GM12872 (cell line): ENCODE measurements around the gene HSPB6.

Experiments
- TF ChIP-seq, protein P1 (sequence below): IDR thresholded peaks from 3 replicates; pipeline ENCODE4 v1.5.1; 2011; ENCODE audit warnings: low read depth, mild to moderate bottlenecking, low read length, moderate library complexity; ENCODE audit not compliant: insufficient read depth

HSPB6 gene

DNA sequence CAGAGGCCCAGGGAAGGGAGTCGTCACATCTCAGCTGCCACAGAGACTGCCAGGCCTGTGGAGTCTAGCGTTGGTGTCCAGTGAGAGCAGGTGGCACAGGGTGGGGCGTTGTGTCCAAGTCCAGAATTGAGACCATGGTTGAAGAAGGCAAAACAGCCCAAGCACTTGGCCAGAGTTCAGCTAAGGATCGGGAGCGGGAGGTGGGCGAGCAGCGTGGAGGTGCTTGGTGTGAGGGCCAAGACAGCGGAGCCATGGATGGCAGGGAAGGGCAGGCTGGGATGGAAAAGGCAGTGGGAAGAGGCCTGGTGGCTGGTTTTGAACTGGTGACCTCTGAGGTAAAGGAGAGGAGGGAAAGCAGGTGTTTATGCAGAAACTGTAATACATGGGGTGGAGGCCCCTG lies 22.6 kb downstream of the HSPB6 start:
- TF ChIP-seq, protein P1, sequence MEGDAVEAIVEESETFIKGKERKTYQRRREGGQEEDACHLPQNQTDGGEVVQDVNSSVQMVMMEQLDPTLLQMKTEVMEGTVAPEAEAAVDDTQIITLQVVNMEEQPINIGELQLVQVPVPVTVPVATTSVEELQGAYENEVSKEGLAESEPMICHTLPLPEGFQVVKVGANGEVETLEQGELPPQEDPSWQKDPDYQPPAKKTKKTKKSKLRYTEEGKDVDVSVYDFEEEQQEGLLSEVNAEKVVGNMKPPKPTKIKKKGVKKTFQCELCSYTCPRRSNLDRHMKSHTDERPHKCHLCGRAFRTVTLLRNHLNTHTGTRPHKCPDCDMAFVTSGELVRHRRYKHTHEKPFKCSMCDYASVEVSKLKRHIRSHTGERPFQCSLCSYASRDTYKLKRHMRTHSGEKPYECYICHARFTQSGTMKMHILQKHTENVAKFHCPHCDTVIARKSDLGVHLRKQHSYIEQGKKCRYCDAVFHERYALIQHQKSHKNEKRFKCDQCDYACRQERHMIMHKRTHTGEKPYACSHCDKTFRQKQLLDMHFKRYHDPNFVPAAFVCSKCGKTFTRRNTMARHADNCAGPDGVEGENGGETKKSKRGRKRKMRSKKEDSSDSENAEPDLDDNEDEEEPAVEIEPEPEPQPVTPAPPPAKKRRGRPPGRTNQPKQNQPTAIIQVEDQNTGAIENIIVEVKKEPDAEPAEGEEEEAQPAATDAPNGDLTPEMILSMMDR, result no peak

DNA sequence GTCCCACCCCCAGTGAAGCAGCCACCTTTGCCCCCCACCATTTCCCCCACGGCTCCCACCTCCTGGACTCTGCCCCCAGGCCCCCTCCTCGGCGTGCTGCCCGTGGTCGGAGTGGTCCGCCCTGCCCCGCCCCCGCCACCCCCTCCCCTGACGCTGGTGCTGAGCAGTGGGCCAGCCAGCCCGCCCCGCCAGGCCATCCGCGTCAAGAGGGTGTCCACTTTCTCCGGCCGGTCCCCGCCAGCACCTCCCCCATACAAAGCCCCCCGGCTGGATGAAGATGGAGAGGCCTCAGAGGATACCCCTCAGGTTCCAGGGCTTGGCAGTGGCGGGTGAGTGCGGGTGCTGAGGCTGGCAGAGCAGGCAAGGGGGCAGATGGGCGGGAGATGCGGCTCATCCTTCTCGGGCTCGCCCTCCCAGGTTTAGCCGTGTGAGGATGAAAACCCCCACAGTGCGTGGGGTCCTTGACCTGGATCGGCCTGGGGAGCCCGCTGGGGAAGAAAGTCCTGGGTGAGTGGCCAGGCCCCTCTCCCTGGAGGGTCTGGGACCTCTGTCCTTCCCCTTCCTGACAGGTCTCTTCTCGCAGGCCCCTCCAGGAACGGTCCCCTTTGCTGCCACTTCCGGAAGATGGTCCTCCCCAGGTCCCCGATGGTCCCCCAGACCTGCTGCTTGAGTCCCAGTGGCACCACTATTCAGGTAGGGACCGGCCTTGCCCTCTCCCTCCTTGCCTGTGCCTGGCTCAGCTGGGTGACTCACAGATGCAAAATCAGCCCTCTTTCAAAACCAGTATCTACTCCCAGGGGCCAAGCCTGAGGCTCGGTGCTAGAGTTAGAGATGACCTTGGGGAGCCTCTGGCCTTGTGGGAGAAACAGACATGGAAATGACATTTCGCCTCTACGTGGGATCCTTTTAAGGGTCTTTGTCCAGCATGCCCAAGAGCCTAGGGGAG lies 23.4 kb downstream of the HSPB6 start:
- TF ChIP-seq, protein P1, result no peak

DNA sequence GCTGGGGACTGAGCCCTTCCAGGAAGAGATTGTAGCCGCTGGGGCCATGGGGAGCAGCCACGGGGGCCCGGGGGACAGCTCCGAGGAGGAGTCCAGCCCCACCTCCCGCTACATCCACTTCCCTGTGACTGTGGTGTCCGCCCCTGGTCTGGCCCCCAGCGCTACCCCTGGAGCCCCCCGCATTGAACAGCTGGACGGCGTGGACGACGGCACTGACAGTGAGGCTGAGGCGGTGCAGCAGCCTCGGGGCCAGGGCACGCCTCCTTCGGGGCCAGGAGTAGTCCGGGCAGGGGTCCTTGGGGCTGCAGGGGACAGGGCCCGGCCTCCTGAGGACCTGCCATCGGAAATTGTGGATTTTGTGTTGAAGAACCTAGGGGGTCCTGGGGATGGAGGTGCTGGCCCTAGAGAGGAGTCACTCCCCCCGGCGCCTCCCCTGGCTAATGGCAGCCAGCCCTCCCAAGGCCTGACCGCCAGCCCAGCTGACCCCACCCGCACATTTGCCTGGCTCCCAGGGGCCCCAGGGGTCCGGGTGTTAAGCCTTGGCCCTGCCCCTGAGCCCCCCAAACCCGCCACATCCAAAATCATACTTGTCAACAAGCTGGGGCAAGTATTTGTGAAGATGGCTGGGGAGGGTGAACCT lies 24.2 kb downstream of the HSPB6 start:
- TF ChIP-seq, protein P1, result no peak

DNA sequence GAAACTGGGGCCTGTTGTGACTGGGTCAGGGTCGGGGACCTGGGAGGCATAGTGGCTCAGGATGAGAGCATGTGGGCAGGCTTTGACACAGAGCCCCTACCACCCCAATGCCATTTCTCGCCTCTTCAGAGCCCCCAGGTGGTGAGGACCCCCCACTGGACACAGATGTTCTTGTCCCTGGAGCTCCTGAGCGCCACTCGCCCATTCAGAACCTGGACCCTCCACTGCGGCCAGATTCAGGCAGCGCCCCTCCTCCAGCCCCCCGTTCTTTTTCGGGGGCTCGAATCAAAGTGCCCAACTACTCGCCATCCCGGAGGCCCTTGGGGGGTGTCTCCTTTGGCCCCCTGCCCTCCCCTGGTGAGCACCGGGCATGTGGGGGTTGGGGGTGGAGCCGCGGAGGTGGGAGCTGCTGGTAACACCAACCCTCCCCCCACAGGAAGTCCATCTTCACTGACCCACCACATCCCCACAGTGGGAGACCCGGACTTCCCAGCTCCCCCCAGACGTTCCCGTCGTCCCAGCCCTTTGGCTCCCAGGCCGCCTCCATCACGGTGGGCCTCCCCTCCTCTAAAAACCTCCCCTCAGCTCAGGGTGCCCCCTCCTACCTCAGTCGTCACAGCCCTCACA lies 24.9 kb downstream of the HSPB6 start:
- TF ChIP-seq, protein P1, result no peak

DNA sequence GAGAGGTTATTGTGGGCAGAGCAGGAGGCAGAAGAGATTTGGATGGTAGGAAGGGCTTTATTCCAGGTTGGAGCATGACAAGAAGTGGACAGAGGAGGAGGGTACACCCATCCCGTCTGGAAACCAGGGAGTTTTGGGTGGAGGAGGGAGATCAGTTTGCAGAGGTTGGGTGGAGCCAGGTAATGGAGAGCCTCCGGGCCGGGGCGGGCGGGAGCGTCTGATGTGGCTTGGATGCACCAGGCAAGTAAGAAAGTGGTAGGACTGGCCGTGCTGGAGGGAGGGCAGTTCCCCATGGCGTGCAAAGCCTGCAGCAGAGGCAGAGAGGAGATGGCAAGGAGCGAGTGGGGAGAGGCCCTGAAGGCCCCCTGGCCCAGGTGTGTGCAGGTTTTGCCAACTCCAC lies 25.5 kb downstream of the HSPB6 start:
- TF ChIP-seq, protein P1, result no peak

DNA sequence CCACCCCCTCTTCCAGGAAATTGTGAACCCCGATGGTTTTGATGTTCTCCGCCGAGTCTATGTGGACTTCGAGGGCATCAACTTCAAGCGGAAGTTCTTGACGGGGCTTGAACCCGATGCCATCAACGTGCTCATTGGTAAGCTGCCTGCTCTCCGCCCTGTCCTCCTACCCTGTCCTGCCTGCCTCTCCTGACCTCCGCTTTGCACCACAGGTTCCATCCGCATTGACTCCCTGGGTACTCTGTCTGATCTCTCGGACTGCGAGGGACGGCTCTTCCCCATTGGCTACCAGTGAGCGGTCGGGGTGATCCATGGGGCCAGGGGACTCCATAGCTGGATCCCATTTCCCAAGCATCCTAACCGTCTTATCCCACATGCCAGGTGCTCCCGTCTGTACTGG lies 26.5 kb downstream of the HSPB6 start:
- TF ChIP-seq, protein P1, result no peak

DNA sequence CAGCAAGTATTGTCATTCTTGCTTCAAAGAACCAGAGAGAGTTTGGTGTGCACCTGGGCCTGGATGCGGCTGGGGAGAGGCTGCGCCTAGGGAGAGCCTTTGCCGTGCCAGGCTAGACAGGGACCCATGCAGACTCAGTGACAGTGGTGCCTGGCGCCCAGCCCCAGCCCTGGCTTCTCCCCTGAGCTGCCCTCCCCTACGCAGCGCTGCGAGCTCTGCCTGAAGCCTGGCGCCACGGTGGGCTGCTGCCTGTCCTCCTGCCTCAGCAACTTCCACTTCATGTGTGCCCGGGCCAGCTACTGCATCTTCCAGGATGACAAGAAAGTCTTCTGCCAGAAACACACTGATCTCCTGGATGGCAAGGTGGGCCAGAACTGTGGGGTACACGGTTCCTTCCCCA lies 27.1 kb downstream of the HSPB6 start:
- TF ChIP-seq, protein P1, result no peak
